Ishikawa (cell line): ENCODE measurements around the gene SOS2.

Experiments used
- TAF1 ChIP-seq: IDR thresholded peaks from 2 replicates; pipeline ENCODE4 v1.6.1; 2012; ENCODE audit warnings: low read depth, mild to moderate bottlenecking
- YY1 ChIP-seq: IDR thresholded peaks from 2 replicates; pipeline ENCODE4 v1.6.1; 2012; ENCODE audit warnings: low read depth

DNA sequence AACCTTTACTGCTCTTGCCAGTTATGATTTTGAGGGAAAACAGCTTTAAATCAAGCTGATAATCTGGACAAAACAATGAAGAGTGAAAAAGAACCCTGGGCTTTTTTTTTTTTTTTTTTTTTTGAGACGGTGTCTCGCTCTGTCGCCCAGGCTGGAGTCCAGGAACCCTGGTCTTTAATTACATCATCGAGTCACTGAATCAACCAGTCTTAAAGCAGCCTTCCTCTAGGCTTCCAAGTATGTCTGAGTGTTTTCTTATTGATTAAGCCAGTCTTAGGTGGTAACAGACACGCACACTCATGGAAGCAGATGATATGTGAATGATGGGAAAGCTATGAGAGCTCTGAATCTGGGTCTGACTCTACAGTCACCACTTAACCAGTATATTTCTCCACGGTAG, 109.1 kb downstream of the SOS2 start:
- no peak for TF ChIP-seq YY1
- TF ChIP-seq TAF1, result no peak
